Activated CD4-positive, alpha-beta T cell treated with anti-CD3 and anti-CD28 coated beads for 36 hours (primary cell): ENCODE measurements around the gene NPIPA1. TPM values are rescaled to one million over a fixed set of nuclear protein-coding genes. Genes with fewer than 3 reads are reported as not detected.
"Not testable (repeated sequence)": the region's sequence is repeated elsewhere in the genome, so short reads cannot be mapped to it uniquely, and the experiment has no call there.

Experiments used
- ATAC-seq: fragments of 200-7000 bp; cut with Tn5 transposase; one replicate; pipeline ENCODE4 v1.10.0; 2021; ENCODE audit warnings: mild to moderate bottlenecking, moderate library complexity
- CTCF ChIA-PET: fragments of 350-600 bp; sonication (Branson Sonifier 250); formaldehyde crosslinking; loops from one replicate; lab custom pipeline; 2021; ENCODE audit warnings: antibody characterized with exemption; lab: Charles Lee
- POLR2A ChIA-PET: fragments of 350-600 bp; sonication (Branson Sonifier 250); formaldehyde crosslinking; loops from one replicate; lab custom pipeline; 2021; ENCODE audit warnings: antibody characterized with exemption, inconsistent platforms; lab: Charles Lee
- DNase-seq: peaks from one replicate; pipeline ENCODE4 v3.0.0-alpha.2; 2020
- H3K27ac Mint-ChIP-seq: one replicate; pipeline ENCODE4 v1.8.0; 2021; ENCODE audit warnings: mixed read lengths
- H3K27me3 Mint-ChIP-seq: one replicate; pipeline ENCODE4 v1.8.0; 2021; ENCODE audit warnings: mixed read lengths
- H3K36me3 Mint-ChIP-seq: one replicate; pipeline ENCODE4 v1.8.0; 2021; ENCODE audit warnings: low read depth, mixed read lengths
- H3K4me1 Mint-ChIP-seq: one replicate; pipeline ENCODE4 v1.8.0; 2021; ENCODE audit warnings: mixed read lengths
- H3K4me3 Mint-ChIP-seq: one replicate; pipeline ENCODE4 v1.8.0; 2021; ENCODE audit warnings: mild to moderate bottlenecking, moderate library complexity, mixed read lengths
- H3K9me3 Mint-ChIP-seq: one replicate; pipeline ENCODE4 v1.8.0; 2021; ENCODE audit warnings: low read depth, mixed read lengths
- intact Hi-C, 2 experiments: fragments of 100-400 bp; cut with DNase I in 1 of 2; cut with micrococcal nuclease in 1 of 2; formaldehyde crosslinking; loops; one replicate each; pipeline versions ENCODE4 v1.14.2 to v1.15.1; 2022 to 2024; cut with DNase I, micrococcal nuclease
- microRNA-seq: library from miRNA; unstranded; fragments of <30 nt; microRNA quantifications from one replicate; pipeline ENCODE4 v1.2.0, GENCODE V29; 2021; ENCODE audit warnings: borderline replicate concordance
- total RNA-seq, 2 experiments: library from RNA; stranded (reverse); gene quantifications; one replicate each; pipeline ENCODE4 v1.2.3, GENCODE V29; 2021

The NPIPA1 gene
- total RNA-seq, 2 experiments from 2014 or later = 90.4 to 99.1 TPM

DNA sequence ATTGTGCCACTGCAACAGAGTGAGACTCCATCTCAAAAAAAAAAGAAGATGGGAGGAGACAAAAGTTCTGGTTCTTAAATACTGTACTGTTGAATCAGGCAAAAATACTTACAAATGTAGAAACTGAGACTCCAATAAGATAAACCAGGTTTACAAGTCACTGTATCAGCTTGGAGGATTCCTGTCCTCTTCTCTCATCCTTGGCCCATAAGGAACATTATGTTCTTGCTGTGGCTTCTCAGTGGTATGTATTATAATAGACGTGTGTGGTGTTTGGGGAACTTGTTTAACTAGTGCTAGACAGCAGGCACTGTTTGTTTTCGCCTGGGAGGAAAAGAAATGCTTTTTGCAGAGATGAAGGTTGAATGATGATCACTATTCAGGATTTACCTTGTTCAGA is 45.3 kb downstream of the NPIPA1 start:
- POLR2A ChIA-PET, DNase-seq, intact Hi-C loops: not testable (repeated sequence)

DNA sequence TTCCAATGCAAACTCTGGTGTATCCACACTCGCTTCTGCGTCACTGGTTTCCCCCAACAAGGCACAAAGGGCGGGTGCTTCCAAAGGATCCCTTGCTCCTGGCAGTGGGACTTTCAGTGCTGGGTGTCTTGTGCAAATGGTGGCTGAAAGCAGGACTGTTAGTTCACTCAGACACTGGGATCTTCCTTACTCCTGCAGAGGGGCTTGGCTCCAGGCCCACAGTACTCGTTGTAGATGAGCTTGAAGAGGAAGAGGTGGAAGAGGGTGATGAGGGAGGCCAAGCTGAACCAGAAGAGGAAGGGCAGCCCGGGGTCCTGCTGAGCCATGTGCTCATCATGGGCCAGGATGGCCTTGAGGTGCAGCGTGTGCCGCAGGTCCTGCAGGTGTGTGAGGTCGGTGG is 50.8 kb downstream of the NPIPA1 start:
- DNase-seq, H3K9me3 Mint-ChIP-seq, H3K4me1 Mint-ChIP-seq, H3K4me3 Mint-ChIP-seq, H3K27me3 Mint-ChIP-seq, H3K27ac Mint-ChIP-seq, intact Hi-C loops, ATAC-seq, POLR2A ChIA-PET, CTCF ChIA-PET: not testable (repeated sequence)
- H3K36me3 Mint-ChIP-seq = peaks cover 38% of the 10 kb centered on the region

More for the DNA sequence above, 45.3 kb downstream of the NPIPA1 start:
- H3K27ac Mint-ChIP-seq, H3K27me3 Mint-ChIP-seq, ATAC-seq, H3K9me3 Mint-ChIP-seq, H3K4me3 Mint-ChIP-seq, H3K4me1 Mint-ChIP-seq, CTCF ChIA-PET: not testable (repeated sequence)
- H3K36me3 Mint-ChIP-seq = peaks cover 17% of the 10 kb centered on the region

DNA sequence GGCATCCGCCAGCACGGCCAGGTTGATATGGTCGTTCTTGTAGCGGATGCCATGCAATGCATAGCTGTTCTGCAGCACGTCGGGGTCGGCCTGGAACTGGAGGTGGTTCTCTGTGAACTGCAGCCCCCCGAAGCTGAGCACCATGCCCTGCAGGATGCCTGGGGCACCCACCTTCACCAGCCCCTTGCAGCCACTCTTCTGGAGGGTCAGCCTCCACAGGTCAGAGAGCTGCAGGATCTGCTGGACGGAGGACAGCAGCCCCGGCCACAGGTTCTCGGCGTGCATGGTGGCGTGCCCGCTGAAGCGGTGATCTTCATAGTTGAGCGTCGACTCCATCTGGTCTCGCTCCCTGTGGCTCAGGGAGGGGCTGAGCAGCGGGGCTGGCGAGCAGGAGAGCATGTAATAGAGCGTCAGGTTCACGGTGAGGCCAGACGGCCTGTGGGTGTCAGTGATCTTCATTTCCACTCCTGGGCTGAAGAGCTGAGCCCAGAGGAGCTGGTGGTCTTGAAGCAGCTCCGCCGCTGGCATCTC is 51.5 kb downstream of the NPIPA1 start:
- POLR2A ChIA-PET, intact Hi-C loops, ATAC-seq, H3K4me3 Mint-ChIP-seq, CTCF ChIA-PET, H3K27me3 Mint-ChIP-seq, H3K27ac Mint-ChIP-seq, DNase-seq, H3K9me3 Mint-ChIP-seq, H3K4me1 Mint-ChIP-seq: not testable (repeated sequence)
- H3K36me3 Mint-ChIP-seq = peaks cover 43% of the 10 kb centered on the region

DNA sequence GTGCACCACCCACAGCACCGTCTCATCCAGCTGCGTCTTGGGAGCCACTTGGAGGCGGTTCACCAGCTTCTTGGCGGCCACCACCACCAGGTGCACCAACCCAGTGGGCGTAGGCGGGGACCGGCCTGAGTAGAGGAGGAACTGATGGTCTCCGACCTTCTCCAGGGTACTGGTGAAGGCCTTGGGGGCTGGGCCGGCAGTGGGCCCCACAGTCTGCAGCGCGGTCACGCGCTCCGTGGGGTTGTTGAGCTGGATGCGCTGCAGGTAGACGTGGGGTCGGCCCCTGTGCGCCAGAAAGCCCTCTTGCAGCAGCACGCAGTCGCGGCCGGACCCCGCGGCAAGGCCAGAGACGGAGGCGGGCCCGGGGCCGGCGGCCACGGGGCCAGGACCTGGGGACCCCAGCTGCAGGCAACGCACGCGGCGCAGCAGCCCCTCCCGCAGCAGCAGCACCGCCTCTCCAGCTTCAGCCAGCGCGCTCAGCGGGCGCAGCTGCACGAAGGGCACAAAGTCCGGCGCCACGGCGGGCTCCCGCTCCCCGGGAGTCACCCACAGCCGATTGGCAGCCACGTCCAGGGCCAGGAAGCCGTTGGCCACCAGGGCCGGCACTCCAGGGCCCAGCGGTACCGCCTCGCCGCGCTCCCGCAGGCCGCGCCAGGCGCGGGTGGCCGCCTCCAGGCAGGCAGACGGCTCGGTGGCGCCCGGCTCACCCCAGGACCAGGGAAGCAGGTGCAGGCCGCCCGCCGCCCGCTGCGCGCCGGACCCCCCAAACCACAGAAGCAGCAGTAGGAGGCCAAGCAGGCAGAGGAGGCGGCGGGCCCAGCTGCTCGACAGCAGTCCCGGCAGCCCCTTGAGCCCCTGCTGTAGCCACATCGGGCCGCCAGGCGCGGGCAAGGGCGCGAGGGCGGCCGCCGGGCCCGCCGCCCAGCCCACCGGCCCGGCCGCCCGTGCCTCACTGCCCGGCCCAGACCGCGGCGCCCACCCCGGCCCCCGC is 52.3 kb downstream of the NPIPA1 start:
- not testable (repeated sequence) for H3K27me3 Mint-ChIP-seq, H3K4me1 Mint-ChIP-seq
- ATAC-seq = peak; percentile 60

DNA sequence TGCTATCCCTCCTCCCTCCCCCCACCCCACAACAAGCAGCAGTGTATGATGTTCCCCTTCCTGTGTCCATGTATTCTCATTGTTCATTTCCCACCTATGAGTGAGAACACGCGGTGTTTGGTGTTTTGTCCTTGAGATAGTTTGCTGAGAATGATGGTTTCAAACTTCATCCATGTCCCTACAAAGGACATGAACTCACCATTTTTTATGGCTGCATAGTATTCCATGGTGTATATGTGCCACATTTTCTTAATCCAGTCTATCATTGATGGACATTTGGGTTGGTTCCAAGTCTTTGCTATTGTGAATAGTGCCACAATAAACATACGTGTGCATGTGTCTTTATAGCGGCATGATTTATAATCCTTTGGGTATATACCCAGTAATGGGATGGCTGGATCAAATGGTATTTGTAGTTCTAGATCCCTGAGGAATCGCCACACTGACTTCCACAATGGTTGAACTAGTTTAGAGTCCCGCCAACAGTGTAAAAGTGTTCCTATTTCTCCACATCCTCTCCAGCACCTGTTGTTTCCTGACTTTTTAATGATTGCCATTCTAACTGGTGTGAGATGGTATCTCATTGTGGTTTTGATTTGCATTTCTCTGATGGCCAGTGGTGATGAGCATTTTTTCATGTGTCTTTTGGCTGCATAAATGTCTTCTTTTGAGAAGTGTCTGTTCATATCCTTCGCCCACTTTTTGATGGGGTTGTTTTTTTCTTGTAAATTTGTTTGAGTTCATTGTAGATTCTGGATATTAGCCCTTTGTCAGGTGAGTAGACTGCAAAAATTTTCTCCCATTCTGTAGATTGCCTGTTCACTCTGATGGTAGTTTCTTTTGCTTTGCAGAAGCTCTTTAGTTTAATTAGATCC is 56.3 kb downstream of the NPIPA1 start:
- DNase-seq, H3K4me3 Mint-ChIP-seq, CTCF ChIA-PET, H3K9me3 Mint-ChIP-seq, H3K4me1 Mint-ChIP-seq, POLR2A ChIA-PET, H3K27ac Mint-ChIP-seq, intact Hi-C loops, H3K27me3 Mint-ChIP-seq, ATAC-seq: not testable (repeated sequence)
- peaks cover 28% of the 10 kb centered on the region for H3K36me3 Mint-ChIP-seq

More for the DNA sequence above, 52.3 kb downstream of the NPIPA1 start:
- H3K4me3 Mint-ChIP-seq, POLR2A ChIA-PET, DNase-seq, H3K27ac Mint-ChIP-seq, intact Hi-C loops, CTCF ChIA-PET, H3K9me3 Mint-ChIP-seq: not testable (repeated sequence)
- peaks cover 41% of the 10 kb centered on the region for H3K36me3 Mint-ChIP-seq

DNA sequence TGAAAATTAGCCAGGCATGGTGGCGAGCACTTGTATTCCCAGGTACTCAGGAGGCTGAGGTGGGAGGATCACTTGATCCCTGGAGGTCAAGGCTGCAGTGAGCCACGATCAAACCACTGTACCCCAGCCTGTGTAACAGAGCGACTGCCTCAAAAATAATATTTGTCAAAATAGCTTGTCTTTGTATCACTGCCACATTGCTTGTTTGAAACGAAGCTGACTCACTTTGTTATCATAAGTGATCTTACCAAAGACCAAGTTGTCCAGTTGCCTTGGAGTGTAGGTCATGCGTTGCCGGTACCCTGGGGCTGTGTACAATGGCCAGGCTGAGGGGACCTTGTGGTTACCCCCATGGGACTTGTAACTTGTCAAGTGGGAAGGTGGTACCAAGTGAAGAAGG is 59.5 kb downstream of the NPIPA1 start:
- ATAC-seq, H3K27ac Mint-ChIP-seq, H3K27me3 Mint-ChIP-seq, H3K9me3 Mint-ChIP-seq, intact Hi-C loops, DNase-seq, H3K4me1 Mint-ChIP-seq, CTCF ChIA-PET, POLR2A ChIA-PET, H3K4me3 Mint-ChIP-seq: not testable (repeated sequence)
- peaks cover 29% of the 10 kb centered on the region for H3K36me3 Mint-ChIP-seq

DNA sequence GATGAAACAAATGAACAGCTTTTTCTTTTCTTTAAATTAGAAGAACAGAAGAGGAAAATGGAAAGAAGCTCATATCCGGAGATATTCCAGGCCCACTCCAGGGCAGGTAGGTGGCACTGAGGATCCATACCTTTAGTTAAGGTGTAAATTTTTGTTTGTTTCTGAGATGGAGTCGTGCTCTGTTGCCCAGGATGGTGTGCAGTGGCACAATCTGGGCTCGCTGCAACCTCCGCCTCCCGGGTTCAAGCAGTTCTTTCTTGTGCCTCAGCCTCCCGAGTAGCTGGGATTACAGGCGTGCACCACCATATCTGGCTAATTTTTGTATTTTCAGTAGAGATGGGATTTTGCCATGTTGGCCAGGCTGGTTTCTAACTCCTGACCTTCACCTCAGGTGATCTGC is 61.1 kb downstream of the NPIPA1 start:
- peaks cover 21% of the 10 kb centered on the region for H3K36me3 Mint-ChIP-seq
- H3K27me3 Mint-ChIP-seq, H3K4me1 Mint-ChIP-seq, H3K4me3 Mint-ChIP-seq, H3K9me3 Mint-ChIP-seq, CTCF ChIA-PET, H3K27ac Mint-ChIP-seq, ATAC-seq, DNase-seq, POLR2A ChIA-PET, intact Hi-C loops: not testable (repeated sequence)

DNA sequence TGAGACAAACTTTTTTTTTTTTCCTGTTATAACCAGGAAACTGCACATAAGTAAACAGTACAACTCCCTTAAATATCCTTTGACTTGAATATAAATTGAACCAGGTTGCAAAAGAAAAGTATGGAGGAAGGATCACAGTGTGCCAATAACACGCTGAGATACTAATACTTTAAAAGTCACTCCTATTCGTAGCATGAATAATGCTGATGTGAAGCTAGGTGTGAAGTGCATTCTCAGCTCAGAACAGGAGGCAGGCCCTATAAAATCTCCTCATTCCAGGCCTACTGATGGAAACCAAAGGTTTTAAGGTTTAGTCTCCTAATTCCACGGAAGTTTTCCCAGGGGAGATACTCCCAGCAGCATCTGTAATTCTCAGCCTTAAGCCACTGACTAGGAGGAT is 62.6 kb downstream of the NPIPA1 start:
- CTCF ChIA-PET, H3K9me3 Mint-ChIP-seq, POLR2A ChIA-PET, H3K4me3 Mint-ChIP-seq, H3K4me1 Mint-ChIP-seq, H3K27me3 Mint-ChIP-seq, intact Hi-C loops, ATAC-seq, DNase-seq, H3K27ac Mint-ChIP-seq: not testable (repeated sequence)
- peaks cover 19% of the 10 kb centered on the region for H3K36me3 Mint-ChIP-seq

Small RNA genes within 50 kb of the gene (microRNA-seq; reads per million reads assigned to microRNA genes)
- gene MIR3180-1 (not detected), gene MIR3670-1 (not detected), gene MIR6511A1 (not detected), gene MIR6770-1 (not detected)

Other genes starting within 250 kb of the NPIPA1 start
- not detected for gene PLA2G10, start 243.1 kb upstream of the NPIPA1 start, total RNA-seq
- 1 to 10 TPM; 1.2 to 2.5 TPM for gene NPIPA3, start 234.0 kb upstream of the NPIPA1 start, total RNA-seq
- 1 to 10 TPM; 1.8 to 2.1 TPM for gene NPIPA2, start 194.9 kb upstream of the NPIPA1 start, total RNA-seq
- 10 to 100 TPM; 38.4 to 55.7 TPM for gene NOMO1, start 103.7 kb upstream of the NPIPA1 start, total RNA-seq
- 10 to 100 TPM; 50.6 to 53.9 TPM for gene PDXDC1, start 37.6 kb downstream of the NPIPA1 start, total RNA-seq
- gene NTAN1, start 118.6 kb downstream of the NPIPA1 start, total RNA-seq = 10 to 100 TPM; 42.2 to 52.7 TPM
- 10 to 100 TPM; 27.0 to 36.1 TPM for gene RRN3, start 156.8 kb downstream of the NPIPA1 start, total RNA-seq